H1 (cell line): ENCODE data around the gene DGCR6L. TPM values are rescaled to one million over a fixed set of nuclear protein-coding genes. Genes with fewer than 3 reads are reported as not detected.

Experiments
- CTCF ChIA-PET: fragments of 300-600 bp; sonication (Branson Sonifier 250); formaldehyde crosslinking; loops from one replicate; lab custom pipeline; 2021; ENCODE audit not compliant: partially characterized antibody; lab: Charles Lee
- POLR2A ChIA-PET: fragments of 300-600 bp; sonication (Branson Sonifier 250); formaldehyde crosslinking; loops from one replicate; lab custom pipeline; 2021; ENCODE audit warnings: inconsistent platforms; ENCODE audit not compliant: partially characterized antibody; lab: Charles Lee
- DNase-seq, 2 experiments: peaks; one replicate each; pipeline versions ENCODE4 v3.0.0 to v3.0.0-alpha.2; 2010 to 2022; ENCODE audit warnings: low spot score in 2 of 2, low read depth in 1 of 2, mixed read lengths in 1 of 2
- FAIRE-seq: peaks from 2 replicates; lab custom pipeline; 2011; peaks lifted over from hg19 to GRCh38; lab: Jason Lieb, UNC
- H2AFZ ChIP-seq: 2 replicates; pipeline ENCODE4 v1.8.1; 2012; ENCODE audit warnings: low read length, inconsistent platforms
- H2AK5ac ChIP-seq: 2 replicates; pipeline ENCODE4 v1.6.1; 2013; ENCODE audit warnings: low read depth, low read length
- H2BK120ac ChIP-seq: replicated peaks from 2 replicates; pipeline ENCODE3; 2013; ENCODE audit warnings: low read depth, low read length, inconsistent platforms
- H2BK12ac ChIP-seq: 2 replicates; pipeline ENCODE4 v1.6.1; 2013; ENCODE audit warnings: low read depth, low read length
- H2BK15ac ChIP-seq: 2 replicates; pipeline ENCODE4 v1.6.1; 2013; ENCODE audit warnings: low read length
- H2BK20ac ChIP-seq: 2 replicates; pipeline ENCODE4 v1.6.1; 2013; ENCODE audit warnings: low read length
- H2BK5ac ChIP-seq: 2 replicates; pipeline ENCODE4 v1.6.1; 2013; ENCODE audit warnings: low read depth, low read length
- H3K14ac ChIP-seq: 2 replicates; pipeline ENCODE4 v1.6.1; 2013; ENCODE audit warnings: inconsistent platforms; ENCODE audit not compliant: insufficient read length
- H3K18ac ChIP-seq: 2 replicates; pipeline ENCODE4 v1.6.1; 2013; ENCODE audit warnings: low read length; ENCODE audit errors: extremely low read depth
- H3K23ac ChIP-seq: 2 replicates; pipeline ENCODE4 v1.6.1; 2013; ENCODE audit warnings: inconsistent platforms; ENCODE audit not compliant: insufficient read length
- H3K23me2 ChIP-seq: 2 replicates; pipeline ENCODE4 v1.6.1; 2013; ENCODE audit warnings: low read depth, low read length
- H3K27ac ChIP-seq: 2 replicates; pipeline ENCODE4 v1.6.1; 2011; ENCODE audit warnings: low read depth, low read length, inconsistent platforms
- H3K27me3 ChIP-seq, 4 experiments: replicated peaks in 1 of 4; 1 replicate in 1 of 4; 2 replicates in 3 of 4; pipeline versions ENCODE4 v1.6.1 to v1.8.1; 2011 to 2013; ENCODE audit warnings: low read length in 3 of 4, mild to moderate bottlenecking in 3 of 4, inconsistent platforms in 2 of 4, mixed read lengths in 2 of 4, moderate library complexity in 1 of 4; ENCODE audit not compliant: control insufficient read depth in 3 of 4, insufficient read depth in 3 of 4; ENCODE audit errors: extremely low read depth in 1 of 4
- H3K36me3 ChIP-seq, 4 experiments: 2 replicates each; pipeline versions ENCODE4 v1.6.1 to v1.8.1; 2011 to 2013; ENCODE audit warnings: mild to moderate bottlenecking in 4 of 4, low read length in 3 of 4, moderate library complexity in 2 of 4, control low read depth in 1 of 4, inconsistent platforms in 1 of 4; ENCODE audit not compliant: insufficient read depth in 4 of 4, control insufficient read depth in 2 of 4
- H3K4ac ChIP-seq: replicated peaks from 2 replicates; pipeline ENCODE3; 2013; ENCODE audit warnings: low read length, low read depth, mixed read lengths, inconsistent platforms; ENCODE audit not compliant: insufficient read length
- H3K4me1 ChIP-seq, 4 experiments: replicated peaks in 1 of 4; 1 replicate in 1 of 4; 2 replicates in 3 of 4; pipeline versions ENCODE4 v1.6.1 to v1.8.1; 2011 to 2013; ENCODE audit warnings: low read length in 3 of 4, inconsistent platforms in 2 of 4, mixed read lengths in 1 of 4; ENCODE audit not compliant: insufficient read depth in 4 of 4, control insufficient read depth in 3 of 4
- H3K4me2 ChIP-seq, 2 experiments: 2 replicates each; pipeline versions ENCODE4 v1.6.1 to v1.8.1; 2011 to 2013; ENCODE audit warnings: low read depth in 2 of 2, low read length in 2 of 2, control low read depth in 1 of 2, inconsistent platforms in 1 of 2, mild to moderate bottlenecking in 1 of 2; ENCODE audit not compliant: insufficient read depth in 1 of 2
- H3K4me3 ChIP-seq, 4 experiments: fragments of 200-600, 300-600 bp in 1 of 4; sonication (generic), shearing (Covaris generic), sonication (Bioruptor Twin) in 1 of 4; 2 replicates each; pipeline versions ENCODE4 v1.5.1 to v1.8.1; 2011 to 2016; ENCODE audit warnings: low read length in 4 of 4, low read depth in 3 of 4, control low read depth in 2 of 4, inconsistent platforms in 2 of 4, mild to moderate bottlenecking in 2 of 4, mixed read lengths in 1 of 4, moderate library complexity in 1 of 4; ENCODE audit not compliant: insufficient read depth in 2 of 4; ENCODE audit errors: extremely low read depth in 1 of 4
- H3K56ac ChIP-seq: replicated peaks from 2 replicates; pipeline ENCODE3; 2013; ENCODE audit warnings: low read depth, mild to moderate bottlenecking, mixed read lengths, low read length, inconsistent platforms; ENCODE audit not compliant: insufficient read length
- H3K79me1 ChIP-seq: 2 replicates; pipeline ENCODE4 v1.6.1; 2013; ENCODE audit warnings: low read depth, low read length, control low read depth
- H3K79me2 ChIP-seq, 2 experiments: 2 replicates each; pipeline versions ENCODE4 v1.6.1 to v1.8.1; 2012 to 2013; ENCODE audit warnings: low read length in 2 of 2, mild to moderate bottlenecking in 2 of 2, inconsistent platforms in 1 of 2; ENCODE audit not compliant: insufficient read depth in 2 of 2, control insufficient read depth in 1 of 2
- H3K9ac ChIP-seq, 4 experiments: replicated peaks in 1 of 4; 1 replicate in 1 of 4; 2 replicates in 3 of 4; pipeline versions ENCODE4 v1.6.1 to v1.8.1; 2011 to 2013; ENCODE audit warnings: low read depth in 3 of 4, low read length in 3 of 4, control low read depth in 2 of 4, mild to moderate bottlenecking in 2 of 4, moderate library complexity in 2 of 4, inconsistent platforms in 1 of 4; ENCODE audit errors: extremely low read depth in 1 of 4
- H3K9me3 ChIP-seq, 2 experiments: 2 replicates each; pipeline versions ENCODE4 v1.6.1 to v1.8.1; 2012 to 2013; ENCODE audit warnings: mild to moderate bottlenecking in 2 of 2, moderate library complexity in 2 of 2, control low read depth in 1 of 2, inconsistent platforms in 1 of 2, low read depth in 1 of 2, low read length in 1 of 2, mixed read lengths in 1 of 2; ENCODE audit not compliant: insufficient read depth in 2 of 2
- H4K20me1 ChIP-seq, 2 experiments: replicated peaks in 1 of 2; 2 replicates each; pipeline versions ENCODE3 to v1.8.1; 2011 to 2013; ENCODE audit warnings: inconsistent platforms in 2 of 2, low read length in 2 of 2, mild to moderate bottlenecking in 1 of 2; ENCODE audit not compliant: insufficient read depth in 2 of 2, control insufficient read depth in 1 of 2
- H4K5ac ChIP-seq: 2 replicates; pipeline ENCODE4 v1.6.1; 2013; ENCODE audit warnings: low read length, low read depth, mixed read lengths, inconsistent platforms; ENCODE audit not compliant: insufficient read length
- H4K8ac ChIP-seq: 2 replicates; pipeline ENCODE4 v1.8.0; 2013; ENCODE audit warnings: mild to moderate bottlenecking, moderate library complexity, low read length, inconsistent platforms; ENCODE audit not compliant: insufficient read depth; ENCODE audit errors: extremely low read depth
- H4K91ac ChIP-seq: replicated peaks from 2 replicates; pipeline ENCODE3; 2013; ENCODE audit warnings: low read length, mixed read lengths, inconsistent platforms; ENCODE audit not compliant: insufficient read length
- HDAC6 ChIP-seq: IDR thresholded peaks from one replicate; pipeline ENCODE4 v1.7.1; 2012; ENCODE audit warnings: low read depth, mild to moderate bottlenecking, inconsistent platforms, low read length, moderate library complexity
- POU5F1 ChIP-seq: IDR thresholded peaks from 2 replicates; pipeline ENCODE4 v1.6.1; 2011; ENCODE audit warnings: low read depth, mild to moderate bottlenecking, low read length, moderate library complexity
- RBBP5 ChIP-seq: IDR thresholded peaks from 2 replicates; pipeline ENCODE4 v1.7.1; 2012; ENCODE audit warnings: low read depth, mild to moderate bottlenecking, inconsistent platforms, low read length, moderate library complexity, borderline replicate concordance
- RXRA ChIP-seq: IDR thresholded peaks from 2 replicates; pipeline ENCODE4 v1.6.1; 2011; ENCODE audit warnings: low read depth, mild to moderate bottlenecking, low read length, moderate library complexity; ENCODE audit not compliant: insufficient read depth
- SUZ12 ChIP-seq: fragments of 200-600 bp; sonication (generic); IDR thresholded peaks from 2 replicates; pipeline ENCODE4 v1.6.1; 2012; ENCODE audit warnings: mild to moderate bottlenecking, inconsistent platforms, low read length, moderate library complexity, mixed read lengths
- ZNF274 ChIP-seq: IDR thresholded peaks from 2 replicates; pipeline ENCODE4 v1.7.0; 2012; ENCODE audit warnings: low read length, borderline replicate concordance; ENCODE audit errors: extremely low read depth
- WGBS, 2 experiments: shearing (Covaris generic) in 1 of 2; methylation state at CpG; one replicate each; pipeline versions ENCODE4 v1.1.6 to v1.1.7; 2013 to 2015; ENCODE audit warnings: low lambda C conversion rate in 2 of 2, mixed read lengths in 2 of 2, inconsistent platforms in 1 of 2, low coverage in 1 of 2, missing lambda C conversion rate in 1 of 2; ENCODE audit not compliant: insufficient replicate concordance in 2 of 2, insufficient coverage in 1 of 2, insufficient read length in 1 of 2; ENCODE audit errors: extremely low coverage in 1 of 2, missing lambda C conversion rate in 1 of 2; 5-methylcytosine and 5-hydroxymethylcytosine counted together
- polyA plus RNA-seq, 7 experiments: library from polyadenylated mRNA; depleted of rRNA in 3 of 7; stranded (reverse) in 5 of 7; unstranded in 2 of 7; fragments of >200 nt in 5 of 7; fragments of 200-250 nt in 2 of 7; gene quantifications; 1 replicate in 5 of 7; 2 replicates in 1 of 7; 4 replicates in 1 of 7; pipeline versions ENCODE4 v1.2.1 to v1.2.3, GENCODE V29; 2011 to 2013; ENCODE audit warnings: missing spikeins in 2 of 7, mixed read lengths in 2 of 7
- total RNA-seq: library from RNA; stranded (reverse); fragmentation: NEBNext Ultra II Directional; extraction: Animal tissue kit (Norgen Biotek cat#: 25700); gene quantifications from 2 replicates; pipeline ENCODE4 v1.2.1, GENCODE V29; 2021

The DGCR6L gene
- total and polyA plus RNA-seq, 2 of the 8 experiments (the other 6 are each of a cell fraction or from before 2014, with no cell fraction given): 43.6 to 72.6 TPM

- Histone ChIP-seq H2BK20ac (no peak overlapping the region), H2BK5ac (no peak overlapping the region), H3K23me2 (peaks cover 6% of the 10 kb centered on the region; the same call in 1 of the 2 replicates), H3K36me3 (no peaks in the 10 kb centered on the region), H3K14ac (no peak overlapping the region), H3K27me3 (no peaks in the 10 kb centered on the region; a peak in 1 of 7 replicates), H3K9me3 (no peaks in the 10 kb centered on the region), H3K4me2 (no peak overlapping the region), H4K20me1 (peaks cover 0 to 8% of the 10 kb centered on the region in 2 experiments), H2AK5ac (no peak overlapping the region), H3K18ac (no peak overlapping the region), H3K27ac (no peak overlapping the region), H2AFZ (no peak overlapping the region), H4K8ac (no peak overlapping the region), H3K23ac (no peak overlapping the region), H2BK12ac (no peak overlapping the region), H3K56ac (no peak overlapping the region), H4K91ac (no peak overlapping the region), H3K4me3 (no peak overlapping the region), H2BK120ac (peak overlapping the region; percentile 14), H3K79me1 (0 out of 2 replicates have a peak, but pooled peaks cover 3% of the 10 kb centered on the region), H4K5ac (no peak overlapping the region), H3K4me1 (peaks cover 0 to 4% (median 2%) of the 10 kb centered on the region in 4 experiments; a peak in 4 of 7 replicates), H3K4ac (no peak overlapping the region), H2BK15ac (no peak overlapping the region), H3K79me2 (peaks cover 0 to 6% of the 10 kb centered on the region in 2 experiments; a peak in 1 of 4 replicates), H3K9ac (no peak overlapping the region)
- DNase-seq (peak in 1 of 2 experiments; percentile 35), FAIRE-seq (no peak)
- WGBS, 2 experiments: 93% methylated on average over 8 of the region's 8 CpGs; no CpG with 5 or more reads in 1 of the 2 experiments
- ChIA-PET CTCF (interaction anchor here (0.6 to 2.8 kb wide), 19 partner anchors 8 to 1194 kb away, joined by 3 to 11 read pairs (median 4); no protein-coding TSS in a partner anchor), POLR2A (interaction anchor here (0.9 kb wide), 1 partner anchor 12 kb away, joined by 4 read pairs; no protein-coding TSS in a partner anchor)
- TF ChIP-seq HDAC6 (no peak), RBBP5 (no peak), ZNF274 (no peak), SUZ12 (no peak), RXRA (no peak), POU5F1 (no peak)
These were observed 2.9 kb downstream of the DGCR6L start for GRCh38 chr22:20316844-20317401.
